HepG2 (cell line): ENCODE results near the gene NBEAL1. TPM values are rescaled to one million over a fixed set of nuclear protein-coding genes. Genes with fewer than 3 reads are reported as not detected.

ENCODE experiments used
- CBX1 ChIP-seq: IDR thresholded peaks from one replicate; pipeline ENCODE4 v1.6.1; 2016; ENCODE audit warnings: antibody characterized with exemption, low read depth
- CREB1 ChIP-seq, 2 experiments: fragments of 450-650 bp in 1 of 2; IDR thresholded peaks; 2 replicates each; pipeline ENCODE4 v1.6.1; 2016 to 2017; ENCODE audit warnings: control low read depth in 1 of 2, mild to moderate bottlenecking in 1 of 2, missing compliant biosample characterization in 1 of 2, missing genetic modification characterization in 1 of 2
- ZNF124 ChIP-seq: sonication (generic); formaldehyde crosslinking; IDR thresholded peaks from 2 replicates; pipeline ENCODE4 v1.4.0; 2020; ENCODE audit warnings: missing genetic modification reagents
- polyA plus RNA-seq, 8 experiments: library from polyadenylated mRNA; depleted of rRNA in 3 of 8; stranded (reverse) in 7 of 8; unstranded in 1 of 8; fragments of >200 nt; fragmentation: Illumina TruSeq in 4 of 8; extraction: Trizol in 4 of 8; gene quantifications; 2 replicates each; pipeline versions ENCODE4 v1.2.1 to v1.2.3, GENCODE V29; 2011 to 2016; ENCODE audit warnings: low read depth in 4 of 8, missing spikeins in 1 of 8, mixed read lengths in 1 of 8; ENCODE audit not compliant: insufficient read depth in 1 of 8
- total RNA-seq, 5 experiments: library from RNA; depleted of rRNA; stranded (reverse); fragments of >200 nt; fragmentation: Illumina TruSeq; extraction: Trizol; gene quantifications; 2 replicates each; pipeline ENCODE4 v1.2.3, GENCODE V29; 2016; ENCODE audit warnings: low read depth in 1 of 5
- TF ChIP-seq, protein P1 (sequence below): sonication (generic); formaldehyde crosslinking; IDR thresholded peaks from one replicate; pipeline ENCODE4 v1.5.1; 2020; ENCODE audit warnings: mild to moderate bottlenecking, missing genetic modification reagents; ENCODE audit errors: not compliant biosample characterization
- TF ChIP-seq, protein P2 (sequence below): IDR thresholded peaks from 2 replicates; pipeline ENCODE4 v1.6.1; 2016; ENCODE audit warnings: mild to moderate bottlenecking, missing biosample characterization, missing genetic modification reagents

The NBEAL1 gene
- total and polyA plus RNA-seq, 2 of the 13 experiments (the other 11 are each of a cell fraction or from before 2014, with no cell fraction given), result 6.4 to 15.7 TPM

- TF ChIP-seq, protein P1, sequence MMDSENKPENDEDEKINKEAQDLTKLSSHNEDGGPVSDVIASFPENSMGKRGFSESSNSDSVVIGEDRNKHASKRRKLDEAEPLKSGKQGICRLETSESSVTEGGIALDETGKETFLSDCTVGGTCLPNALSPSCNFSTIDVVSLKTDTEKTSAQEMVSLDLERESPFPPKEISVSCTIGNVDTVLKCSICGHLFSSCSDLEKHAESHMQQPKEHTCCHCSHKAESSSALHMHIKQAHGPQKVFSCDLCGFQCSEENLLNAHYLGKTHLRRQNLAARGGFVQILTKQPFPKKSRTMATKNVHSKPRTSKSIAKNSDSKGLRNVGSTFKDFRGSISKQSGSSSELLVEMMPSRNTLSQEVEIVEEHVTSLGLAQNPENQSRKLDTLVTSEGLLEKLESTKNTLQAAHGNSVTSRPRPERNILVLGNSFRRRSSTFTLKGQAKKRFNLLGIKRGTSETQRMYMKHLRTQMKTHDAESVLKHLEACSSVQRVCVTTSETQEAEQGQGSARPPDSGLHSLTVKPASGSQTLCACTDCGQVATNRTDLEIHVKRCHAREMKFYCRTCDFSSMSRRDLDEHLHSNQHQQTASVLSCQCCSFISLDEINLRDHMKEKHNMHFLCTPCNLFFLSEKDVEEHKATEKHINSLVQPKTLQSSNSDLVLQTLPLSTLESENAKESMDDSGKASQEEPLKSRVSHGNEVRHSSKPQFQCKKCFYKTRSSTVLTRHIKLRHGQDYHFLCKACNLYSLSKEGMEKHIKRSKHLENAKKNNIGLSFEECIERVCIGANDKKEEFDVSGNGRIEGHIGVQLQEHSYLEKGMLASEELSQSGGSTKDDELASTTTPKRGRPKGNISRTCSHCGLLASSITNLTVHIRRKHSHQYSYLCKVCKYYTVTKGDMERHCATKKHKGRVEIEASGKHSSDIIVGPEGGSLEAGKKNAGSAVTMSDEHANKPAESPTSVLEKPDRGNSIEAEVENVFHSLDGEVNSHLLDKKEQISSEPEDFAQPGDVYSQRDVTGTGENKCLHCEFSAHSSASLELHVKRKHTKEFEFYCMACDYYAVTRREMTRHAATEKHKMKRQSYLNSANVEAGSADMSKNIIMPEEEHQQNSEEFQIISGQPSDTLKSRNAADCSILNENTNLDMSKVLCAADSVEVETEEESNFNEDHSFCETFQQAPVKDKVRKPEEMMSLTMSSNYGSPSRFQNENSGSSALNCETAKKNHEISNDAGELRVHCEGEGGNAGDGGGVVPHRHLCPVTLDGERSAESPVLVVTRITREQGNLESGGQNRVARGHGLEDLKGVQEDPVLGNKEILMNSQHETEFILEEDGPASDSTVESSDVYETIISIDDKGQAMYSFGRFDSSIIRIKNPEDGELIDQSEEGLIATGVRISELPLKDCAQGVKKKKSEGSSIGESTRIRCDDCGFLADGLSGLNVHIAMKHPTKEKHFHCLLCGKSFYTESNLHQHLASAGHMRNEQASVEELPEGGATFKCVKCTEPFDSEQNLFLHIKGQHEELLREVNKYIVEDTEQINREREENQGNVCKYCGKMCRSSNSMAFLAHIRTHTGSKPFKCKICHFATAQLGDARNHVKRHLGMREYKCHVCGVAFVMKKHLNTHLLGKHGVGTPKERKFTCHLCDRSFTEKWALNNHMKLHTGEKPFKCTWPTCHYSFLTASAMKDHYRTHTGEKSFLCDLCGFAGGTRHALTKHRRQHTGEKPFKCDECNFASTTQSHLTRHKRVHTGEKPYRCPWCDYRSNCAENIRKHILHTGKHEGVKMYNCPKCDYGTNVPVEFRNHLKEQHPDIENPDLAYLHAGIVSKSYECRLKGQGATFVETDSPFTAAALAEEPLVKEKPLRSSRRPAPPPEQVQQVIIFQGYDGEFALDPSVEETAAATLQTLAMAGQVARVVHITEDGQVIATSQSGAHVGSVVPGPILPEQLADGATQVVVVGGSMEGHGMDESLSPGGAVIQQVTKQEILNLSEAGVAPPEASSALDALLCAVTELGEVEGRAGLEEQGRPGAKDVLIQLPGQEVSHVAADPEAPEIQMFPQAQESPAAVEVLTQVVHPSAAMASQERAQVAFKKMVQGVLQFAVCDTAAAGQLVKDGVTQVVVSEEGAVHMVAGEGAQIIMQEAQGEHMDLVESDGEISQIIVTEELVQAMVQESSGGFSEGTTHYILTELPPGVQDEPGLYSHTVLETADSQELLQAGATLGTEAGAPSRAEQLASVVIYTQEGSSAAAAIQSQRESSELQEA (CRISPR knock-in tag), result no peak
- no peak for TF ChIP-seq ZNF124 (CRISPR knock-in tag)
- no peak for TF ChIP-seq CREB1 (IDR thresholded peaks at IDR 0.05)
- TF ChIP-seq CREB1 (CRISPR knock-in tag; IDR thresholded peaks at IDR 0.05), result no peak
- TF ChIP-seq, protein P2, sequence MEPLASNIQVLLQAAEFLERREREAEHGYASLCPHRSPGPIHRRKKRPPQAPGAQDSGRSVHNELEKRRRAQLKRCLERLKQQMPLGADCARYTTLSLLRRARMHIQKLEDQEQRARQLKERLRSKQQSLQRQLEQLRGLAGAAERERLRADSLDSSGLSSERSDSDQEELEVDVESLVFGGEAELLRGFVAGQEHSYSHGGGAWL (CRISPR knock-in tag), result no peak
- TF ChIP-seq CBX1, result no peak
These were observed 128.7 kb downstream of the NBEAL1 start (continued) for GRCh38 chr2:203143391-203143790.
